ENCODE data around the gene CREBBP.

CREBBP gene

GRCh38 chr16:3792472-3793012, 88.0 kb downstream of the CREBBP start:
- DNase-seq = no peak

GRCh38 chr16:3791701-3792100, 88.8 kb downstream of the CREBBP start:
- DNase-seq = no peak

- DNase-seq = no peak
Measured at GRCh38 chr16:3789375-3790099, 91.0 kb downstream of the CREBBP start.

- no peak for DNase-seq
Measured at GRCh38 chr16:3788711-3789374, 91.7 kb downstream of the CREBBP start.

GRCh38 chr16:3787924-3788661, 92.4 kb downstream of the CREBBP start:
- no peak for DNase-seq

- no peak for DNase-seq
Measured at GRCh38 chr16:3785413-3785812, 95.1 kb downstream of the CREBBP start.

- no peak for DNase-seq
Measured at GRCh38 chr16:3783516-3783915, 97.0 kb downstream of the CREBBP start.

- DNase-seq = no peak
Measured at GRCh38 chr16:3782566-3782965, 97.9 kb downstream of the CREBBP start.

- DNase-seq = no peak
Measured at GRCh38 chr16:3781421-3781820, 99.1 kb downstream of the CREBBP start.

- DNase-seq = no peak
Measured at GRCh38 chr16:3780570-3780969, 99.9 kb downstream of the CREBBP start.

GRCh38 chr16:3776316-3776715, 104.2 kb downstream of the CREBBP start:
- DNase-seq = no peak

GRCh38 chr16:3774819-3775218, 105.7 kb downstream of the CREBBP start:
- no peak for DNase-seq

- no peak for DNase-seq
Measured at GRCh38 chr16:3774156-3774767, 106.3 kb downstream of the CREBBP start.

GRCh38 chr16:3773663-3774062, 106.8 kb downstream of the CREBBP start:
- no peak for DNase-seq

GRCh38 chr16:3771513-3771912, 109.0 kb downstream of the CREBBP start:
- no peak for DNase-seq

GRCh38 chr16:3770530-3770929, 110.0 kb downstream of the CREBBP start:
- no peak for DNase-seq

- DNase-seq = no peak
Measured at GRCh38 chr16:3769942-3770341, 110.6 kb downstream of the CREBBP start.

GRCh38 chr16:3769013-3769412, 111.5 kb downstream of the CREBBP start:
- DNase-seq = no peak

GRCh38 chr16:3767333-3767986, 113.1 kb downstream of the CREBBP start:
- DNase-seq = no peak

GRCh38 chr16:3766177-3766576, 114.3 kb downstream of the CREBBP start:
- no peak for DNase-seq

- DNase-seq = no peak
Measured at GRCh38 chr16:3764409-3764808, 116.1 kb downstream of the CREBBP start.

GRCh38 chr16:3762107-3762750, 118.3 kb downstream of the CREBBP start:
- no peak for DNase-seq

Data from activated CD4-positive, CD25-positive, alpha-beta regulatory T cell treated with anti-CD3 and anti-CD28 coated beads, Interleukin-2, amount 50 U/mL, for 72 hours (primary cell).